CD4-positive, alpha-beta T cell (primary cell): ENCODE measurements around the gene ATP2B1. TPM values are rescaled to one million over a fixed set of nuclear protein-coding genes. Genes with fewer than 3 reads are reported as not detected.

Experiments
- ATAC-seq: fragments of 200-7000 bp; cut with Tn5 transposase; one replicate; pipeline ENCODE4 v1.10.0; 2022; ENCODE audit warnings: mild to moderate bottlenecking; ENCODE audit not compliant: poor library complexity
- CTCF ChIA-PET: fragments of 350-600 bp; sonication (Branson Sonifier 250); formaldehyde crosslinking; loops from one replicate; lab custom pipeline; 2021; ENCODE audit warnings: antibody characterized with exemption, inconsistent platforms; lab: Charles Lee
- POLR2A ChIA-PET: fragments of 350-600 bp; sonication (Branson Sonifier 250); formaldehyde crosslinking; loops from one replicate; lab custom pipeline; 2021; ENCODE audit warnings: antibody characterized with exemption, inconsistent platforms; lab: Charles Lee
- DNase-seq, 14 experiments: peaks; one replicate each; pipeline ENCODE4 v3.0.0-alpha.2; 2013 to 2020; ENCODE audit warnings: mixed read lengths in 2 of 14
- H3K27ac ChIP-seq, 2 donors: one replicate each; pipeline versions ENCODE4 v1.5.1 to v1.7.0; 2013; ENCODE audit warnings: low read length in 2 of 2, low read depth in 1 of 2, mild to moderate bottlenecking in 1 of 2
- H3K27me3 ChIP-seq, 2 experiments: 1 replicate in 1 of 2; 2 replicates in 1 of 2; pipeline versions ENCODE4 v1.6.1 to v1.7.0; 2013; ENCODE audit warnings: low read length in 2 of 2, control low read depth in 1 of 2, mild to moderate bottlenecking in 1 of 2, moderate library complexity in 1 of 2; ENCODE audit not compliant: insufficient read depth in 2 of 2, control insufficient read depth in 1 of 2
- H3K36me3 ChIP-seq: one replicate; pipeline ENCODE4 v1.6.1; 2013; ENCODE audit warnings: low read length, control low read depth; ENCODE audit not compliant: insufficient read depth
- H3K4me1 ChIP-seq: one replicate; pipeline ENCODE4 v1.6.1; 2013; ENCODE audit warnings: low read length, control low read depth; ENCODE audit not compliant: insufficient read depth
- H3K4me3 ChIP-seq: one replicate; pipeline ENCODE4 v1.5.1; 2013; ENCODE audit warnings: mild to moderate bottlenecking, low read length, moderate library complexity
- H3K9me3 ChIP-seq, 2 experiments: 1 replicate in 1 of 2; 2 replicates in 1 of 2; pipeline versions ENCODE4 v1.6.1 to v1.7.0; 2013; ENCODE audit warnings: low read length in 2 of 2, mild to moderate bottlenecking in 2 of 2, control low read depth in 1 of 2, moderate library complexity in 1 of 2; ENCODE audit not compliant: control insufficient read depth in 1 of 2, insufficient read depth in 1 of 2
- H3K27ac Mint-ChIP-seq: one replicate; pipeline ENCODE4 v1.8.0; 2020; ENCODE audit warnings: mixed read lengths
- H3K27me3 Mint-ChIP-seq: one replicate; pipeline ENCODE4 v1.8.0; 2021; ENCODE audit warnings: mixed read lengths
- H3K36me3 Mint-ChIP-seq: one replicate; pipeline ENCODE4 v1.8.0; 2021; ENCODE audit warnings: low read depth, mixed read lengths
- H3K4me1 Mint-ChIP-seq: one replicate; pipeline ENCODE4 v1.8.0; 2021; ENCODE audit warnings: low read depth, mixed read lengths
- H3K4me3 Mint-ChIP-seq: one replicate; pipeline ENCODE4 v1.8.0; 2020; ENCODE audit warnings: mild to moderate bottlenecking, mixed read lengths
- H3K9me3 Mint-ChIP-seq: one replicate; pipeline ENCODE4 v1.8.0; 2020; ENCODE audit warnings: mixed read lengths
- CTCF ChIP-seq: fragments of 200-600 bp; IDR thresholded peaks from one replicate; pipeline ENCODE4 v1.8.0; 2022; ENCODE audit warnings: antibody characterized with exemption, mild to moderate bottlenecking
- intact Hi-C, 2 experiments: fragments of 100-400 bp; cut with DNase I in 1 of 2; cut with micrococcal nuclease in 1 of 2; formaldehyde crosslinking; loops; one replicate each; pipeline versions ENCODE4 v1.15.1 to v1.9.0; 2023 to 2025; cut with DNase I, micrococcal nuclease
- total RNA-seq, 174 experiments: library from RNA in 2 of 174; stranded (reverse) in 2 of 174; gene quantifications; one replicate each; pipeline ENCODE4 v1.2.3 and lab custom pipeline; 2021 to 2026

Gene ATP2B1
- total RNA-seq, 2 experiments from 2014 or later: 98.2 to 100 TPM

DNA sequence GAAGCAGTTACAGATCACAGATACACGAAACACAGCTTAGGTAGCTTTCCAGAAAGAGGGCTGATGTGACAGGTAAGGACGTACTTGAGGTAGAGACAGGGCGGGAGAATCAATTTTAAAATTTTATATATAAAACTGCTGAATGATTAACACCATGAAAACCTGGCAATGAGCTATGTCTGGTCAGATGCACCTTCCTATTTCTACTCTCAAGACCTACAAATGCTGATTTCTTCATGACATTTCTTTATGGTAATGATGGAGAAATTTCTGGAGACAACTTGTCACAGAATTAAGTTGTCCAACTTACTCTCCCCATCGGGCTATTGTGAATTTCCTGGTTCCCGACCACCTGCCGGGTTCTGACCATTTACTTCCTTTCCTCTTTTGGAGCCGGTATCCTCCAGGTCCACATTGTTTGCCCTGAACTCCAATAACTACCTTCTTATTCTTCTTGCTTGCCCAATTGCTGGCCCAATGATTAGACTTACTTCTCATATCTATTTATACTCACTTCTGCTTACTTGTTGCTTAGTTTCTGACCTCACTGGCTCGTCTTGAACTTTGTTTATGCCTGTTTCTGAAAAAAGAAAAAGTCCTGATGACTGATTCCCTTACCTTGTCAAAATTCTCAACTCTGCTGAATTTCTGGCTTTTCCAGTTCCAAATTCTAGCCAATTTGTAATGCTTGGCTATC lies 12.8 kb upstream of the ATP2B1 start:
- no peak overlapping the region for H3K4me3 ChIP-seq
- H3K4me1 ChIP-seq: no peaks in the 10 kb centered on the region
- intact Hi-C loops: no loop called here
- TF ChIP-seq CTCF: no peak
- H3K36me3 ChIP-seq: no peaks in the 10 kb centered on the region
- no peaks in the 10 kb centered on the region for H3K36me3 Mint-ChIP-seq
- H3K9me3 Mint-ChIP-seq: no peaks in the 10 kb centered on the region
- H3K4me3 Mint-ChIP-seq: no peak overlapping the region
- POLR2A ChIA-PET: no interaction called here
- no peaks in the 10 kb centered on the region for H3K27me3 ChIP-seq
- CTCF ChIA-PET: no interaction called here
- H3K9me3 ChIP-seq: no peaks in the 10 kb centered on the region
- peak in 3 of 14 experiments; percentile 18 to 44 (median 25) for DNase-seq
- no peaks in the 10 kb centered on the region for H3K4me1 Mint-ChIP-seq
- no peak overlapping the region for H3K27ac ChIP-seq
- H3K27me3 Mint-ChIP-seq: no peaks in the 10 kb centered on the region
- ATAC-seq: no peak
- no peak overlapping the region for H3K27ac Mint-ChIP-seq

GRCh38 chr12:89717759-89718523 lies 9.3 kb upstream of the ATP2B1 start:
- H3K4me1 Mint-ChIP-seq: no peaks in the 10 kb centered on the region
- ChIA-PET CTCF (interaction anchor here (0.5 kb wide), 1 partner anchor 266 kb away, joined by 3 read pairs; no protein-coding TSS in a partner anchor), POLR2A (interaction anchor here (1.7 kb wide), 1 partner anchor 9 kb away, joined by 6 read pairs; the partner anchor contains the start of gene ATP2B1)
- intact Hi-C loops: loop anchor here in 1 of 2 experiments (5.0 kb wide), 1 partner anchor 39 kb away; no protein-coding TSS in a partner anchor
- Histone ChIP-seq H3K4me1 (no peaks in the 10 kb centered on the region), H3K4me3 (no peak overlapping the region), H3K9me3 (peaks cover 0 to 4% of the 10 kb centered on the region in 2 experiments), H3K27ac (no peak overlapping the region), H3K27me3 (no peaks in the 10 kb centered on the region), H3K36me3 (no peaks in the 10 kb centered on the region)
- no peaks in the 10 kb centered on the region for H3K27me3 Mint-ChIP-seq
- DNase-seq (no peak), ATAC-seq (no peak)
- H3K9me3 Mint-ChIP-seq: peaks cover 10% of the 10 kb centered on the region
- H3K4me3 Mint-ChIP-seq: no peak overlapping the region
- TF ChIP-seq CTCF: no peak
- no peaks in the 10 kb centered on the region for H3K36me3 Mint-ChIP-seq
- no peak overlapping the region for H3K27ac Mint-ChIP-seq

GRCh38 chr12:89712706-89713105 lies 4.1 kb upstream of the ATP2B1 start:
- Histone ChIP-seq H3K36me3 (no peaks in the 10 kb centered on the region), H3K9me3 (peaks cover 0 to 4% of the 10 kb centered on the region in 2 experiments), H3K27me3 (no peaks in the 10 kb centered on the region), H3K27ac (no peak overlapping the region), H3K4me1 (peaks cover 13% of the 10 kb centered on the region), H3K4me3 (no peak overlapping the region)
- intact Hi-C loops: loop anchor here in 1 of 2 experiments (5.0 kb wide), 2 partner anchors 145 to 235 kb away; no protein-coding TSS in a partner anchor
- H3K27me3 Mint-ChIP-seq: no peaks in the 10 kb centered on the region
- ChIA-PET CTCF (no interaction called here), POLR2A (no interaction called here)
- no peak overlapping the region for H3K27ac Mint-ChIP-seq
- no peak for ATAC-seq
- peaks cover 10% of the 10 kb centered on the region for H3K9me3 Mint-ChIP-seq
- peaks cover 15% of the 10 kb centered on the region for H3K4me1 Mint-ChIP-seq
- peaks cover 16% of the 10 kb centered on the region for H3K36me3 Mint-ChIP-seq
- DNase-seq: no peak
- TF ChIP-seq CTCF: no peak
- no peak overlapping the region for H3K4me3 Mint-ChIP-seq
